Epidermal melanocyte (primary cell): ENCODE measurements around the gene HOXC6.

ENCODE experiments used
- DNase-seq: peaks from one replicate; pipeline ENCODE4 v3.0.0; 2011; ENCODE audit warnings: low spot score; ENCODE audit not compliant: insufficient read length

HOXC6 gene

DNA sequence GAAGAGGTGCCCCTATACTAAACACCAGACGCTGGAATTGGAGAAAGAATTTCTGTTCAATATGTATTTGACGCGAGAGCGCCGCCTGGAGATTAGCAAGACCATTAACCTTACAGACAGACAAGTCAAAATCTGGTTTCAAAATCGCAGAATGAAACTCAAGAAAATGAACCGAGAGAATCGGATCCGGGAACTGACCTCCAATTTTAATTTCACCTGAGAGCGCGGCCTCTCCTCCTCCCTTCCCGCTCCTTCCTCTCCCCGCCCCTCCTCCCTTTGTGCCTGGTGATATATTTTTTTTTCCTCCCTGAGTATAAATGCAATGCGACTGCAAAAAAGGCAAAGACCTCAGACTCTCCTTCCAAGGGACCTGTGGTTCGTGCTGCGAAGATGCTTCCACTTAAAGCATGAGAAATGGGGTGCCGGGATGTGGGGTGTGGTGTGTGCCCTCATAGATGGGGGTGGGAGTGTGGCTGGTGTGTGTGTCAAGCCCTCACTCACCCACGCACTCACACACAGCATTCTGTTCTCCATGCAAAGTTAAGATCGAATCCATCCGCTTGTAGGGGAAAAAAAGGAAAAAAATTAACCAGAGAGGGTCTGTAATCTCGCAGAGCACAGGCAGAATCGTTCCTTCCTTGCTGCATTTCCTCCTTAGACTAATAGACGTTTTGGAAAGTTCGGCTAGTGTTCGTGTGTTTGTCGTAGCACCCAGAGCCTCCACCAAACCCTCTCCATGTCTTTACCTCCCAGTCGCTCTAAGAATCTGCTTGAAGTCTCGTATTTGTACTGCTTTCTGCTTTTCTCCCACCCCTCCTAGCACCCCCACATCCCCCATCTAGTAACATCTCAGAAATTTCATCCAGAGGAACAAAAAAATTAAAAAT lies 38.8 kb upstream of the HOXC6 start:
- DNase-seq: no peak

DNA sequence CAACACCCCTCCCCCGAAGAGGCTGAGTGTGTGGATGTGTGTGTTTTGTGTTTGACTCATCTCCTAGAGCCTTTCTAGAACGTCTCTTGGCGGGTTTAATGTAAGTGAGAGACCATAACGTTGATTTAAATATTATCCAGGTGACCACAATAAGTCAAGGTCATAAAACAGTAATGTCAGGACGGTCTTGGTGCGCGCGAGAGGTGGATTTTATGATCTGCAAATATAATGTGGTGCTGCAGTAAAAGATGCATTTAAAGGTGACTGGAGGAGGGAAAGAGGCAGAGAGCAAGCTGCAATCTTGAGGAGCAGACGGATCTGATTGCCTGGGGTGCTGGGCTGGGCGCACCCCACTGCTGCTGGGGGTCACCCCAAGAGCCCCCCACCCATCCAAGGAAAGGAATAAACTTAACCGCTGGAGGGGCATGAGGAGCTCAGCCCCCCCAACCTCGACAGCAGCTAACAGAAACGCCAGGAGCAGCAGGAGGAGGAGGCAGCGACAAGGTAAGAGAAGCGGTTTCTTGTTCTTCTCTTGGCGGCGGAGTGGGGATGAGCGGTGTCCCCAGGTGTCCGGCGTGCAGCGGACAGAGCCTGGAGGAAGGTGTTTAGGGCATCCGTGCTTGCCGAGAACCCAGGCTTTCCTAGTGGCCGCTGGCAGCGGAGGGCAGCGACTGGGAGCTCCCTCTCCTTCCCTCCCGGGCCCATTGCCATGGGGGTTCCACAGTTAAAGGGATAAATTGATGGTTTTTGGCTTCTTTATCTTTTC lies 37.7 kb upstream of the HOXC6 start:
- DNase-seq: no peak

DNA sequence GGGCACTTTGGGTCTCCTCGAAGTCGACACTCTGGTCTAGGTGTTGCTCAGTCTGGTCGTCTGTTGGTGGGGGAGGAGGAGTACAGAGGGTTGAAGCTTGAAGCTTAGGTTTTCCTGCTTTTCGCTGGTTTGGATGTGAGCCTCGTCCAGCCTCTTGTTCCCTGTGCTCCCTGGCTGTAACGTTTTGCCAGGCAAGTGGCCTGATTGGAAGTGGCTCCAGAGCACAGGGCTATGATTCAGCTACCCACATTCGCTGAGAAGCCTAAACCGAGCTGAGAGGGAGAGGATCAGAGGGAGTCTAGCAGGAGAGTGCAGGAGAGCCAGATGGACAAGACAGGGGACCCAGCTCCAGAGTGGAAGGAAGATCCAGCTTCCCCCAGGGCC lies 37.2 kb upstream of the HOXC6 start:
- DNase-seq: no peak

DNA sequence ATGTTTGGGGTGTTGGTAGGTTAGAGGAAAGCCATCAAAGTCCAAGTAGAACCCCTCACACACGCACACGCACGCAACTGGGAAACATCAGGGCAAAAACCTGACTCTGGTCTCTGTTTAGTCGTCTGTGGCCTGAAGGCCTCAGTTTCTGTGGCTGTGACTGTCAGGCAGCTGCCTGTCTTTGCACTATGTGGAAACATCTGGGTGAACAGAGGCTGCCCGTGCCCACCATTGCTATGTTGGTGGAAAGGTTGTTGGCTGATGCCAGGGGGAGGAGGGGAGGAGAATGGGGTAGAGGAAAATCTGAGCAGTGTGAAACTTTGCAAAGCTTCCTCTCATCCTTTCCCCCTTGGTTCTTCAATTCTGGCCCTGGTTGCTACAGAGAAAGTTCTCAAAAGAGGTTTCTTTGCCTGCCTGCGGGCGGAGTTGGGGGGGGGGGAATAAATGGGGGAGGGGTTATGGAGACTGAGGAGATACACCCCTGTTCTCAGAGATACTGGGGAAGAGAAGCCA lies 35.8 kb upstream of the HOXC6 start:
- no peak for DNase-seq

DNA sequence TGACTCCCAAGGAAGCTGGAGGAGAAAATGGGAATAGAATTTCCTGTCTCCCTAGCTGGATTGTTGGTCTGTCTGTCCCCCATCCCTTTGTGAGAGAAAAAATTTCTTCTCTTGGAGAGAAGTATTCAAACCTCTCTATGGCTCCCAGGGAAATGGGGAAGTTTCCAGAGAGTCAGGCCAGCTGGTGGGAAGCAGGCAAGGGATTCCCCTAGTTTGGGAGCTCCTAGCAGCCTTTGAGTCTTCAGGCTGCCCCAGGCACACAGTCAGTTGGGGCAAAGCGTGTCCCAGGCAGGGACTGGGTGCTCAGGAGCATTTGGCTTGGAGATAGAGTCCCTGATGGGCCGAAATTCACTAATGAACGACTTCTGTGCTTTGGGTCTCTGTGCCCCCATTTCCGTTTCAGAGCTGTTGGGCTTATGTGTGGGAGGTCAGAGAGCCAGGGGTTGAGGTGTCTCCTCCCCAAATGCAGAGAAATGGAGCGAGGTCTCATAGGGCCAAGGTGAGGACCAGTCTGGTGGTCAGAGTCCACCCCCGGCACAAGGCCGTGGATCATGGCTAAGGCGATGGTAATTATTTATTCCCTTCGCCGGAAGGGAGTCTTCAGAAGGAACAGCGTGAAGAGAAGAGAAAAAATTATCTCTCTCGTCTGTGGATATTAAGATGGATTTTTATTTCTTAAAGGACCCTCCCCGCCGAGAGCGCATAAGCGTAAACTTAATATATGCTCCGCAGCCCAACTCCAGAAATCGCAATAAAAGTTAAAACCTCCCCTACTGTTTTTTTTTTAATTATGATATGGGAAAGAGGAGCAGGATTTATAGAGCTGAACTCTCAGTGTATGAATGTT lies 34.9 kb upstream of the HOXC6 start:
- DNase-seq: no peak

DNA sequence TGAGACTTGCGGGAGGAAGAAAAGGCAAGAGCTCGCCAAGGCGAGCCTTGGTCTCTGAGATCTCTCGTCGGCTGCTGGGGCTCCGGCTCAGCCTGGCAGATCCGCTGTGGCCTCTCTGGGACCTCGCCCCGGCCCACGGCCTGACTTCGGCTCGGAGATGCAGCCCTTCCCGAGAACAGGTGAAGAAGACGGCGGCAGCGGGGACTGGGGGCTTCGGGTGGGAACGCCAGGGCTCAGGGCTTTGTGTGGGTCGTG lies 34.3 kb upstream of the HOXC6 start:
- no peak for DNase-seq

DNA sequence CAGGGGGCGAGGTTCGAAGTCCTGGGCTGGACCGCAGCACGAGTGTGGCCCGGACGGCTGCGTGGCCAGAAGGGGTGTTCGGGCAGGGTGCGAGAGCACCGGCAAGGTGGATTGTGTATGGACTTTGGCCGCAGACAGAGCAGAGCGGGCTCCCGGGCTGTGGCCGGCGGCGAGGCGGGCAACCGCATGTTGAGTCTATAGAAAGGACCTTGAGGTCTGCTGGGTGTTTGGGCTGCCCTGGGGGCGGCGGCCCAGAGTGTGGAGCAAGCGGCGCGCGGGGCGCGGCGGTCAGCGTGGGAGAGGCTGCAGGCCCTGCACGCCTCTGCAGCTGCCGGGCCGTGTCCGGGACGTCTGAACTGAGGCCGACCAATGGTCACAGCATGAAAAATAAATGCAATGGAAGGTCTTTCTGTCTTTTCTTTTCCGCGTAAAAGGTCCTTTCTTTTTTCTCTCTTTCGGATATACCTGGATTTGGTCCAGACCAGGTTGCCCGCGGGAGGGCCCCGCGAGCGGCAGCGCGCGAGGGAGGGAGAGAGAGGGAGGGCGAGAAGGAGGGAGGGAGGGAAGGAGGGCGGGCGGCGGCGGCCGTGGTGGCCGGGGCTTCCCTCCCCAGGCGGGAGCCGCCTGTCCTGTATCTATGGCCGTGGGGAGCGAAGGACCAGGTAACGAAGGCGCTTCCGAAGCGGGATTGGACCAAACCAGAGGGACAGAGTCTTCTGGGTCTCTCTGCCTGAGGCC lies 33.8 kb upstream of the HOXC6 start:
- DNase-seq: no peak

DNA sequence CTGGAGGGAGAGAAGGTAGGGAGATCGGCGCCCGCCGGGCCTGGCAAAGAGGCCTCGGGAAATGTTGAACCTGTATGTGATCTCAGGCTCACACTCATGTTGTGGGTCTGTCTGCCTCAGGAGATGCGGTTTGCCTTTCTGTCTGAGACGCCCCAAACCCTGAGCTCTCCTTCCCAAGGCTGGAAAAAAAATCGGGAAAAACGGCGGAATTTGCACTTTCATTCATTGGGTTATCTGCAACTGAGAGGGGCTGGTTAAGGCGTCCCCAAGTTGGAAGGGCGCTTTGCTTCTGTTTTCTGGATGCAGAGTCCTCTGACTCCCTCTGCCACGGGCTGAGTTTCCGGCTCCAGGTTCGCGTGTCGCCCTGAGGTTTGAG lies 33.2 kb upstream of the HOXC6 start:
- no peak for DNase-seq

DNA sequence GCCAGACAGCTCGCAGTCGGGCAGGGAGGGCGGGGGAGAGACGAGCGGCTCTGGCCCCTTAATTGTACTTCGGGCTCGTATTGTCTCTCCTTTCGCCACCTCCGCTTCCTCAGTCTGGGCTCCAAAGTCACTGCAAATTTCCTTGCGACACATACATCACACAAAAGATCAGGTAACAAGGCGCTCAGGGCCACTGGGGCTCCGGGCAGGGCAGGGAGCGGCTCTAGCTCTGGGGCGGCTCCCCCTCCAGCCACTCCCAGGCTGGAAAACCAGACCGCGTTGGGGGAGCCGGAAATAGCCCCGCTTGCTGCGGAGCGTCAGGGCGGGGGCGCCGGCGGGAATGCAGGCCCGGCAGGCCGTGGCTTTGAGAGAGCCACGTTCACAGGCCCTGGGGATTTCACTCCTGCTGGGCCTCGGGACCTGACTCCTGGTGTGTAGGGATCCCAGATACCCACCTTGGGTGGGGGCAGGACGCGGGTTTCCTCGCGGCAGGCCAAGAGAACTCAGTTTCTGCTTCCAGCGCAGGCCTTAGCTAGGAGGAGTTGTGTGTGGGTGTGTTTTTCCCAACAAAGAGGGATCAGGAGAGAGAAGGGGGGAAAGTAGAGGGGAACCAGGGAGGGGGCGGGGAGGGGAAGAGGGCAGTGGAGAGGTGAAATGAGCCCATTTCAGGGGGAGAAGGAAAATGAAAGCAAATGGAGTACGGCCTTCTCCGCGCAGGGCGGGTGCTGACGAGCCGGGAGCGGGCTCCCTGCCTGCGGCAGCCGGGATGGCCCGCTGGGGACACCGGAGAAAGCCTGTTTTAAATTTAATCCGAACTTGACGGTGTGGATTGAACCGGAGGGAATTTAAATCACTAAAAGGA lies 32.6 kb upstream of the HOXC6 start:
- no peak for DNase-seq

DNA sequence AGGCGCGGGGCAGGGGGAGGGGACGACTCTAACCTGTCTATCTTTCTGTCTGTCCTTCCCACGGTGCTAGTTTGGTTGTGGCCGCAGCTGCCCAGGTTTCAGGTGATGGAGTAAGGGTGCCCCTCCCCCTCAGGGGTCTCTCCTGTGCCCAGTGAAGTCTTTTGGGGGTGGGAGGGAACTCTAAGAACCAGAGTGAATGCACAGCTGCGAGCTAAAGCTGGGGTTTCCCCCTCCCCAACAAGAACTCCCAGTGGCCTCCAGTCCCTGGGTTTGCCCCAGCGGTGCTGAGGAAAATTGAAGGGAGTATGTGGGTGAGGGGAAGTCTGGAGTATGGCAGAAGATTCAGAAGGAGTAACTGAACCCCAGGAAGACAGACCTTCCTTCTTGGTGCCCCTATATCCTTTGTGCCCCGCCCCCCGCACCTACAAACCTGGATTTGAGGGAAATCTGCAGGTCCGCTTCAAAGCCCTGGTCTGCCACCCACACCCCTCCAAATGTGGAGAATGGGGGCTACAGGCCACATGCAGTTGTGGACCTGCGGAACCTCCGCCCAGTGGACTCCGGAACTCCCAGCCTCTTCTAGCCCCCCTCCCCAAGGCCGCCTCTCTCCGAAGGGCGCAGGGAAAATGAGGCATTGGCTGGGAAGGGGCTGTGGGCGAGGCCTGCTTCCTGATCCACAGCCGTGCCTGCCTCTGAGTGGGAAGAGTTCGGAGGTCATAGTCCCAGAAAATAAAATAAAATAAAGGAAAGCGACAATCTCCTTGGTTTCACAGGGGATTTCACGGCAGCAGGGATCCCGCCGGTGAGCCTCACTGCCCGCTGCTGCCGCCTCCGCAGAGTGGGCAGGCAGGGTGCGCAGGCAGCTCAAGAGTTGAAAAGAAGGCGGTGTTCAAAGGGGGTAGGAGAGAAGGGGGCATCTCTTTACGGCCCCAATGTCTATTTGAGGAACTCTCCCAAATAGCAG lies 31.7 kb upstream of the HOXC6 start:
- DNase-seq: no peak

DNA sequence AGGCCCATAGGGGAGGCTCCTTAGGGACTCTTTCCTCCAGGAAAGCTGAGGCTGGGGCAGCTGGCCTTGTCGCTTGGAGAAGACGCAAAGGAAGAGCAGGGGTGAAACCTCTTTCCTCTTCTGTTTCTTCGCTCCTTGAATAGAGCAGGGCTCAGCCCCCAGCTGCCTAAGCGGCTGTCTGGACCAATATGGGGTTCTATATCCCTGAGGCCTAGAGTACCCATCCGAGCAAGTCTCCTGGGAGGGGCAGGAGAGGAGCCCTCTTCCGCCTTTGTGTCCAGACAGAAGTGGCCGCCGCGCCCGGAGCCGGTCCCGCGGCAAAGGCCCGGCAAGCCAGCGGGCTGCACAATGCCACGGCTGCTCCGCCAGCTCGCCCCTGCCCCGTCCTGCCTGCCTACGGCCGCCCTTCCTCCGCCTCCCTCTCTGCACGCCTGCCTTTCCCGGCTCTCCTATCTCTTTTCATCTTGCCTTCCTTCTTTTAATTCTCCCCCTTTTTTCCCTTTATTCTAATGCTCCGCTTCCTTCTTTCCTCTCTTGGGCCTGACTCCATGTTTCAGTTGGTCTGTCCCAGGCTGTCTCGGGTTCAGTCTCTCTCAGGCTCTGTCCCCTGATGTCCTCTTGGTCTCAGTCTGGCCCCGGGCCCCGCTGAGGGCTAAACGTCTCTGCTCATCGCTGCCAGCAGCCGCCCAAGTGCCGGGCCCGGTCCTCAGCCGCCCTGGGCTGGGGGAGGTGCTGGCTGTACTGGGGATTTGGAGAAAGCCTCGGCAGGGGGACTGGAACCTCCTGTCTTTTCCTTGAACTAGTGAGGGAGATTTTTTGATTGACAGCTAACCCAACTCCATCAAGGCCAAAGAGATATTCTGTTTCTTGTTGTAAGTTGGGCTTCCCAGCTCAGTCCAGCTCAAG lies 30.8 kb upstream of the HOXC6 start:
- DNase-seq: no peak

DNA sequence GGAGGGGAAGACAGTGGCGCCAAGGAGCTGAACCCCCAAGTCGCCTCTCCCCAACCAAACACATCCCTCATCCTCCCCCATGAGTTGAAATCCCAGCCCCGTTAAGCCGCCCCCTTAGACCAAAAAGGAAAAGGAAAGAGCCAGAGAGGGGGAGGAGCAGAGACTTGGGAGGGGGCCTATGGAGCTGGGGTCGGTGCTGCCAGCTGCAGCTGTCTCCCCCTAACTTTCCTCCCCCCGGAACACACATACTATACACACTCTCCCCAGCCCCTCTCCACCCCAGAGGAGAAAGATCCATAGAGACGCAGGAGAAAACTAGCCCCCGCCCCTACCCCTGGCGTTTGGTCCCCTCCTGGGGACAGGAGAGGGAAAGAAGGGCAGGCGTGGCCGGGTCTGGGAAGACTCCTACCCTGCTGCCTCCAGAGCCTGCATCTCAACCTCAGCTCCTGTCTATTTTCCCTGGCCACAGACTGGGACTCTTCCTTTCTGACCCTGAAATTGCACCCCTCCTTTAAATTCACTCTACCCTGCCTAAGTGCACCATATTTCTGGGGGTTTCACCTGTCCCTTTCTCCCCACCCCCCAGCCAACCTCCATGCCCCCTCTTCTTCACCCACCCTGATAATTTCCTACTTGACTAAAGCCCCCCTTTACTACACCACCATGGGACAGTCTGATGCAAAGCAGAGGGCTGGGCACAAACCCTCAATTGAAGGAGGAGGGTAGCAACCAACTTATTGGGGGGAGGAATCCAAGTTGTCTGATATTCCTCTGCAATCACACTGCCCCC lies 29.9 kb upstream of the HOXC6 start:
- DNase-seq: no peak

DNA sequence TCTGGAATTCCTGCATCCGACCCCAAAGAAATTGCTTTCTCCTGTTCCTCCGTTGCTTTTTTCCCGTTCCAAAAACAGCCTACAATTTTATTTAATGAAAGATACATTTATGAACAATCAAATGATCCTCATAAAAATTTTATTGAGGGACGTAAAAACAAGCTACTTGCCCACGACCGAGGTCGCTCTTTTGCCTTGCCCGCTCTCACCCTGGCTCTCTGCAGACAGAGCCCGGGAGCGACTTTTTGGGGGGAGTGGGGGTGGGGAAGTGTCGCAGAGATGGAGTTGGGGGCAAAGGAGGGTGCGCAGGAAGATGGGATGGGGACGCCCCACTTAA lies 29.4 kb upstream of the HOXC6 start:
- DNase-seq: no peak

DNA sequence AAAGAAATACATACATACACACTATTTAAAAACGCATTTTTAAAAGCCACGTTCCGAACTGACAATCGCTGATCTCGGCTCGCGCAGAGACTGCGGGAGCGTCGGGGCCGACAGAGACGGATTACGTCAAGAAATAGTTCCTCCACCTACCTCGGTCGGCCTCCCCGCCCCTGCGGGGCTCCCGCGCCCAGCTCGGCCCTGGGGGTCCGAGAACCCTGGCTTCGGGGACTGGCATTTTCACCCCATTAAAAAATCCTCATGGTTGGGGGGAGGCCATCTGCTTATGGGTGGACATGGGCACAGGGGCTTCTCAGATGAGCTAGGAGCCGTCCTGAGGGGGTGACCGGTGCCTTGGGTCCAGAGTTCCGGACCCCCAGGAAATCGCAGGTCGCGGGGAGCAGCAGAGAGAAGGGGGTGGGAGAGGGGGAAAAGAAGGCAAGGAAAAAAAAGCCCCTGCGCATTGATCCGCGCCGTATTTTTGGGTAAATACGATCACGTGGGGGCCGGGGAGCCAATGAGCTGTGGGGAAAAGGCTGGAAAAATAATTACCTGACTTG lies 28.6 kb upstream of the HOXC6 start:
- DNase-seq: peak; percentile 87

DNA sequence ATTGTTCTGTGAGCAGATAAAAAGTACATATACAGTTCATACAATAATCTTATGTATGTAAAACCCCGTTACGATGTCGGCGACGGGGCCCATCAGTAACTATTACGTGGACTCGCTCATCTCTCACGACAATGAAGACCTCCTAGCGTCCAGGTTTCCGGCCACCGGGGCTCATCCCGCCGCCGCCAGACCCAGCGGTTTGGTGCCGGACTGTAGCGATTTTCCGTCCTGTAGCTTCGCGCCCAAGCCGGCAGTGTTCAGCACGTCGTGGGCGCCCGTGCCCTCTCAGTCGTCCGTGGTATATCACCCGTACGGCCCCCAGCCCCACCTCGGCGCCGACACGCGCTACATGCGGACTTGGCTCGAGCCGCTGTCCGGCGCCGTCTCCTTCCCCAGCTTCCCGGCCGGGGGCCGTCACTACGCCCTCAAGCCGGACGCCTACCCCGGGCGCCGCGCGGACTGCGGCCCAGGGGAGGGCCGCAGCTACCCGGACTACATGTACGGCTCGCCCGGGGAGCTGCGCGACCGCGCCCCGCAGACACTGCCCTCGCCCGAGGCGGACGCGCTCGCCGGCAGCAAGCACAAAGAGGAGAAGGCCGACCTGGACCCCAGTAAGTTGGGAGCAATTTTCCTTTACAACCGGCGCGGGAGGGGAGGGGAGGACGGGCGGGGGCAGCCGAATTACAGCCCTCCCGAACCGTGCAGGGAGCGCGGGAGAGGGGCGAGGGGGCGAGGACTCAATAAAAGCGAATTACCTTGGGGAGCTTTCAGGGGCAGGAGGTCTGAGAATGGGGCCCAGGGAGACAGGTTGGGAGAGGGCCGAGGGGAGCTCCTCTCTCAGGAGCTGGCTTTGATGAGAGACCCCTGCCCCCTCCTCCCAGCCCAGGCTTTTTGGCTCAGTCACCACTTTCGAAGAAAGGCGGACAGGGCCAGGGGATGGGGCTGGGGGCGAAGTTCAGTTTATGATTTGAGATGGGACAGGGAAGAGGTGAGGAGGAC lies 27.8 kb upstream of the HOXC6 start, which contains the start of gene HOXC9:
Gene HOXC9, plus strand, starts transcription at position 46 of the 999 bp plus-strand sequence. Its CDS starts 28 bp downstream, at position 74.
- no peak for DNase-seq
